Body of pancreas (tissue), 4 donors: ENCODE results near the gene ZNF516. TPM values are rescaled to one million over a fixed set of nuclear protein-coding genes. Genes with fewer than 3 reads are reported as not detected.

Experiments used
- ATAC-seq: fragments of 150-250 bp; one replicate; pipeline ENCODE4 v1.9.1; 2016
- DNase-seq, 4 donors: peaks; one replicate each; pipeline ENCODE4 v3.0.0-alpha.2; 2019
- H3K27ac ChIP-seq, 4 donors: fragments of 200-600 bp; sonication (generic); 1 replicate in 3 of 4; 2 replicates in 1 of 4; pipeline versions ENCODE4 v1.5.1 to v1.6.1; 2016 to 2019; ENCODE audit warnings: mild to moderate bottlenecking in 1 of 4, mixed read lengths in 1 of 4, moderate library complexity in 1 of 4
- H3K27me3 ChIP-seq, 2 donors: fragments of 200-600 bp; sonication (generic); one replicate each; pipeline ENCODE4 v1.6.0; 2016; ENCODE audit warnings: mild to moderate bottlenecking in 1 of 2
- H3K36me3 ChIP-seq, 2 donors: fragments of 200-600 bp; sonication (generic); replicated peaks in 1 of 2; 2 replicates each; pipeline ENCODE4 v1.5.1; 2016; ENCODE audit warnings: low read depth in 2 of 2; ENCODE audit not compliant: insufficient read depth in 1 of 2
- H3K4me1 ChIP-seq: fragments of 200-600 bp; sonication (generic); one replicate; pipeline ENCODE4 v1.6.0; 2016
- H3K4me3 ChIP-seq, 2 donors: fragments of 200-600 bp; sonication (generic); 1 replicate in 1 of 2; 2 replicates in 1 of 2; pipeline ENCODE4 v1.5.1; 2016 to 2019
- H3K9me3 ChIP-seq, 3 donors: fragments of 200-600 bp; sonication (generic); 1 replicate in 2 of 3; 2 replicates in 1 of 3; pipeline ENCODE4 v1.5.1; 2016
- POLR2A ChIP-seq, 3 donors: fragments of 450-650 bp; IDR thresholded peaks; one replicate each; pipeline ENCODE4 v1.6.1; 2016; ENCODE audit warnings: antibody characterized with exemption in 3 of 3, mild to moderate bottlenecking in 2 of 3
- WGBS, 2 donors: methylation state at CpG; one replicate each; pipeline ENCODE4 v1.1.5; 2017; 5-methylcytosine and 5-hydroxymethylcytosine counted together
- intact Hi-C: fragments of 100-400 bp; cut with DNase I; formaldehyde crosslinking; loops from one replicate; pipeline ENCODE4 v1.15.1; 2023
- total RNA-seq, 2 donors: library from RNA; depleted of rRNA; stranded (reverse); fragments of >200 nt; gene quantifications; one replicate each; pipeline ENCODE4 v1.1.0, GENCODE V29; 2016
- TF ChIP-seq, protein P1 (sequence below), 7 experiments: fragments of 450-650 bp in 4 of 7; fragments of 200-600 bp in 3 of 7; sonication (generic) in 3 of 7; IDR thresholded peaks; one replicate each; pipeline ENCODE4 v1.5.1; 2016 to 2019; ENCODE audit warnings: antibody characterized with exemption in 7 of 7

The ZNF516 gene
- total RNA-seq, 2 donors from 2014 or later: 13.5 to 16.5 TPM

DNA sequence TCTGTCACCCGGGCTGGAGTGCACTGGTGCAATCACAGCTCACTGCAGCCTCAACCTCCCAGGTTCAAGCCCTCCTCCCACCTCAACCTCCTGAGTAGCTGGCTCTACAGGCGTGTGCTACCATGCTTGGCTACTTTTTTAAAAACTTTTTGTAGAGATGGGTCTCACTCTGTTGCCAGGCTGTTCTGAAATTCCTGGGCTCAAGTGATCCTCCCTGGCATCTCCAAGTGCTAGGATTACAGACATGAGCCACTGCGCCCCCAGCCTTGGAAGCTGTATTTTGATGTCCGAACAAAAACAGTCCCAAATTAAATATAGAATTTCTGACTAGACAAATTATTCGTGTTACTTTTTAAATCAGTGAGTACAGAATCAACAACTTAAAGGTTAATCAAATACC lies 97.4 kb downstream of the ZNF516 start:
- intact Hi-C loops: no loop called here
- H3K27ac ChIP-seq: no peak overlapping the region

GRCh38 chr18:76396792-76397191 lies 98.2 kb downstream of the ZNF516 start:
- Histone ChIP-seq H3K4me3 (no peak overlapping the region), H3K27me3 (no peaks in the 10 kb centered on the region), H3K27ac (no peak overlapping the region), H3K9me3 (no peaks in the 10 kb centered on the region), H3K4me1 (peaks cover 3% of the 10 kb centered on the region), H3K36me3 (no peaks in the 10 kb centered on the region)
- 89 to 90% methylated on average over 9 of the region's 9 CpGs for WGBS, 2 donors
- no peak for TF ChIP-seq POLR2A (IDR thresholded peaks at IDR 0.05)
- TF ChIP-seq, protein P1, sequence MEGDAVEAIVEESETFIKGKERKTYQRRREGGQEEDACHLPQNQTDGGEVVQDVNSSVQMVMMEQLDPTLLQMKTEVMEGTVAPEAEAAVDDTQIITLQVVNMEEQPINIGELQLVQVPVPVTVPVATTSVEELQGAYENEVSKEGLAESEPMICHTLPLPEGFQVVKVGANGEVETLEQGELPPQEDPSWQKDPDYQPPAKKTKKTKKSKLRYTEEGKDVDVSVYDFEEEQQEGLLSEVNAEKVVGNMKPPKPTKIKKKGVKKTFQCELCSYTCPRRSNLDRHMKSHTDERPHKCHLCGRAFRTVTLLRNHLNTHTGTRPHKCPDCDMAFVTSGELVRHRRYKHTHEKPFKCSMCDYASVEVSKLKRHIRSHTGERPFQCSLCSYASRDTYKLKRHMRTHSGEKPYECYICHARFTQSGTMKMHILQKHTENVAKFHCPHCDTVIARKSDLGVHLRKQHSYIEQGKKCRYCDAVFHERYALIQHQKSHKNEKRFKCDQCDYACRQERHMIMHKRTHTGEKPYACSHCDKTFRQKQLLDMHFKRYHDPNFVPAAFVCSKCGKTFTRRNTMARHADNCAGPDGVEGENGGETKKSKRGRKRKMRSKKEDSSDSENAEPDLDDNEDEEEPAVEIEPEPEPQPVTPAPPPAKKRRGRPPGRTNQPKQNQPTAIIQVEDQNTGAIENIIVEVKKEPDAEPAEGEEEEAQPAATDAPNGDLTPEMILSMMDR (IDR thresholded peaks at IDR 0.05): no peak
- DNase-seq (no peak), ATAC-seq (no peak)
- intact Hi-C loops: no loop called here

More for the DNA sequence above, 97.4 kb downstream of the ZNF516 start:
- Histone ChIP-seq H3K36me3 (no peaks in the 10 kb centered on the region), H3K9me3 (no peaks in the 10 kb centered on the region), H3K4me1 (no peaks in the 10 kb centered on the region), H3K4me3 (no peak overlapping the region), H3K27me3 (no peaks in the 10 kb centered on the region)
- TF ChIP-seq, protein P1 (IDR thresholded peaks at IDR 0.05): no peak
- no peak for TF ChIP-seq POLR2A (IDR thresholded peaks at IDR 0.05)
- DNase-seq (no peak), ATAC-seq (no peak)
- WGBS, 2 donors: 72% methylated on average over 5 of the region's 5 CpGs

GRCh38 chr18:76395609-76396008 lies 99.4 kb downstream of the ZNF516 start:
- TF ChIP-seq, protein P1 (IDR thresholded peaks at IDR 0.05): no peak
- TF ChIP-seq POLR2A (IDR thresholded peaks at IDR 0.05): no peak
- WGBS, 2 donors: 71 to 92% methylated on average over 20 of the region's 20 CpGs
- no peaks in the 10 kb centered on the region for H3K36me3 ChIP-seq
- no peaks in the 10 kb centered on the region for H3K9me3 ChIP-seq
- H3K4me1 ChIP-seq: peaks cover 3% of the 10 kb centered on the region
- intact Hi-C loops: no loop called here
- H3K4me3 ChIP-seq: no peak overlapping the region
- DNase-seq: no peak
- no peak for ATAC-seq
- H3K27ac ChIP-seq: no peak overlapping the region
- H3K27me3 ChIP-seq: no peaks in the 10 kb centered on the region

GRCh38 chr18:76394780-76395476 lies 100.1 kb downstream of the ZNF516 start:
- no peaks in the 10 kb centered on the region for H3K9me3 ChIP-seq
- DNase-seq: no peak

More at GRCh38 chr18:76394780-76395476, 100.1 kb downstream of the ZNF516 start:
- Histone ChIP-seq H3K4me1 (peaks cover 10% of the 10 kb centered on the region), H3K4me3 (no peak overlapping the region), H3K27ac (no peak overlapping the region), H3K27me3 (no peaks in the 10 kb centered on the region), H3K36me3 (no peaks in the 10 kb centered on the region)
- intact Hi-C loops: no loop called here
- 80 to 85% methylated on average over 13 to 14 of the region's 15 CpGs for WGBS, 2 donors
- TF ChIP-seq, protein P1 (IDR thresholded peaks at IDR 0.05): no peak
- TF ChIP-seq POLR2A (IDR thresholded peaks at IDR 0.05): no peak
- ATAC-seq: no peak
